ENCODE results near the gene TNFRSF25.

DNA sequence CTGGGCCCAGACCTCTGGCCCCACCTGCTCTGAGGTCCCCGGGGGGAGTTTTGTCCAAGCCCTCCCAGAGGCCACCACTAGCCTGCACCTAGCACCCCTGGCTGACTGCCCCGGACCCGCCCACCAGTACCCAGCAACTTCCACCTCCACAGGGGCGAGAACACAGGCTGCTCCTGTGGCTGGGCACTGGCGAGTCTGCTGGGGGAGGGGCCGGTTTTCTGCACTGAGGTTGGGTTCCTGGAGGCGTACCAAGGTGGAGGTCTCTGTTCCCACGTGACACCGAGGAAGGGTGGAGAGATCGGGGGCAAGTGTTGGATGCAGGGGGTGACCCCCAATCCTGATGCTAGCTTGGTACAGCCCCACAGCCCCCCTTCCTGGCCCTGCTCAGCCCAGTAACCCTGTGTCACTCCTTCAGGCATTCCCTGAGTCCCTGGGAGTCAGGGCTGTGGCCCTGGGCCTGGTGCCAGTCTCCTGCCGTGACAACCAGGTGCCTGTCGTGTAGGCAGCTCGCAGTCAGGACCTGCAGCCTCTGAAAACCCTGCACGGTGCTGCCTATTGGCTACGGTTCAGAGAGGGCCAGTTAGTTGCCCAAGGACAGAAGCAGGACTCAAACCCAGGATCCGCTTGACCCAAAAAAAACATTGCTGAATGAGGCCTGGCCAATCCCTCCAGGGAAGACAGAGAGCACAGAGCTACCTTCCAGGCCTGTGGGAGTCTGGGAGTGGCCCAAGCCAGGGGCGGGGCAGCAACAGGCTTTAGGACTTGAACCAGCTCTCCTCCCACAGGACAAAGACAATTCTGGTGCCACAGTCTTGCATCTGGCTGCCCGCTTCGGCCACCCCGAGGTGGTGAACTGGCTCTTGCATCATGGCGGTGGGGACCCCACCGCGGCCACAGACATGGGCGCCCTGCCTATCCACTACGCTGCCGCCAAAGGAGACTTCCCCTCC is 38.3 kb downstream of the TNFRSF25 start:
- TF ChIP-seq GATA2 (IDR thresholded peaks at IDR 0.05; ENCODE audit: low read depth, low read length) (no peak), GATA3 (IDR thresholded peaks at IDR 0.05; ENCODE audit: low read depth, low read length) (no peak)
